DMS53 treated with DMSO at 0.1 percent for 48 hours (cell line): ENCODE data around the gene TUBGCP3.

Experiments
- DNase-seq: peaks from one replicate; lab custom pipeline; 2025; ENCODE audit not compliant: unreplicated experiment; lab: John Stamatoyannopoulos, UW

TUBGCP3 gene

GRCh38 chr13:112443191-112443994, 144.6 kb downstream of the TUBGCP3 start:
- no peak for DNase-seq

GRCh38 chr13:112442483-112443090, 145.4 kb downstream of the TUBGCP3 start:
- DNase-seq: no peak

GRCh38 chr13:112441779-112442310, 146.1 kb downstream of the TUBGCP3 start:
- DNase-seq: no peak

GRCh38 chr13:112441226-112441625, 146.7 kb downstream of the TUBGCP3 start:
- no peak for DNase-seq

- no peak for DNase-seq
Measured at GRCh38 chr13:112438515-112438914, 149.4 kb downstream of the TUBGCP3 start.

- no peak for DNase-seq
Measured at GRCh38 chr13:112438094-112438493, 149.9 kb downstream of the TUBGCP3 start.

GRCh38 chr13:112435973-112436372, 152.0 kb downstream of the TUBGCP3 start:
- no peak for DNase-seq
